ENCODE data around the gene LDLRAD3. TPM values are rescaled to one million over a fixed set of nuclear protein-coding genes. Genes with fewer than 3 reads are reported as not detected.

LDLRAD3 gene
- polyA plus RNA-seq, 1 of the 3 experiments (the other 2 are of a cell fraction), result 10.6 TPM

- Histone ChIP-seq H3K9ac (no peak overlapping the region), H3K4me1 (ENCODE audit: control insufficient read depth in 1 of 2, insufficient read depth in 2 of 2, low read depth in 1 of 2, low read length in 1 of 2) (peaks cover 0 to 3% of the 10 kb centered on the region in 2 experiments; a peak in 1 of 4 replicates), H4K20me1 (ENCODE audit: insufficient read depth) (no peaks in the 10 kb centered on the region), H3F3A (replicated peaks; ENCODE audit: insufficient read depth) (no peaks in the 10 kb centered on the region), H3K79me2 (ENCODE audit: insufficient read depth) (no peaks in the 10 kb centered on the region), H3K27ac (ENCODE audit: low read depth in 2 of 2, low read length in 1 of 2) (no peak overlapping the region), H3K9me2 (no peaks in the 10 kb centered on the region), H3K4me2 (no peak overlapping the region), H3K9me3 (no peaks in the 10 kb centered on the region), H3K36me3 (replicated peaks in 1 of 2; ENCODE audit: control insufficient read depth in 1 of 2, insufficient read depth in 2 of 2, low read length in 1 of 2) (peaks cover 0 to 19% of the 10 kb centered on the region in 2 experiments), H2AFZ (ENCODE audit: low read depth) (no peak overlapping the region), H3K27me3 (ENCODE audit: insufficient read depth) (no peaks in the 10 kb centered on the region), H3K4me3 (ENCODE audit: low read depth in 2 of 2, low read length in 1 of 2) (no peak overlapping the region)
- CTCF ChIA-PET, result interaction anchor here (0.6 kb wide), 1 partner anchor 458 kb away, joined by 3 read pairs; no protein-coding TSS in a partner anchor
- DNase-seq, result no peak
- TF ChIP-seq NFIC (IDR thresholded peaks at IDR 0.05; ENCODE audit: borderline replicate concordance) (no peak), EZH2phosphoT487 (IDR thresholded peaks at IDR 0.05; ENCODE audit: borderline replicate concordance, low read depth) (no peak), USF1 (IDR thresholded peaks at IDR 0.05; ENCODE audit: borderline replicate concordance, low read depth) (no peak), RAD21 (IDR thresholded peaks at IDR 0.05; ENCODE audit: low read length) (no peak), YY1 (IDR thresholded peaks at IDR 0.05; ENCODE audit: low read depth) (no peak), MAX (IDR thresholded peaks at IDR 0.05; ENCODE audit: low read depth) (no peak)
- 81% methylated on average over 9 of the region's 9 CpGs for WGBS (ENCODE audit: low lambda C conversion rate)
- POLR2A ChIA-PET, result no interaction called here
Observed at GRCh38 chr11:36110668-36111410, 167.0 kb downstream of the LDLRAD3 start.

- H4K20me1 ChIP-seq (ENCODE audit: insufficient read depth), result no peaks in the 10 kb centered on the region
- peaks cover 0 to 19% of the 10 kb centered on the region in 2 experiments for H3K36me3 ChIP-seq (replicated peaks in 1 of 2; ENCODE audit: control insufficient read depth in 1 of 2, insufficient read depth in 2 of 2, low read length in 1 of 2)
- CTCF ChIA-PET, result interaction anchor here (0.6 to 1.9 kb wide), 3 partner anchors 18 to 292 kb away, joined by 3 to 9 read pairs (median 4); no protein-coding TSS in a partner anchor
- DNase-seq, result no peak
- no peak overlapping the region for H2AFZ ChIP-seq (ENCODE audit: low read depth)
- TF ChIP-seq FOSL2 (IDR thresholded peaks at IDR 0.05; ENCODE audit: borderline replicate concordance, low read depth), result no peak
- no peak for TF ChIP-seq CTCF (IDR thresholded peaks at IDR 0.05)
- TF ChIP-seq RFX5 (IDR thresholded peaks at IDR 0.05; ENCODE audit: low read length), result no peak
- TF ChIP-seq PBX3 (IDR thresholded peaks at IDR 0.05), result no peak
- no peak for TF ChIP-seq RXRA (IDR thresholded peaks at IDR 0.05; ENCODE audit: borderline replicate concordance, low read depth)
- no peak for TF ChIP-seq IRF3 (IDR thresholded peaks at IDR 0.05; ENCODE audit: low read depth, low read length)
- TF ChIP-seq POLR2AphosphoS5 (IDR thresholded peaks at IDR 0.05; ENCODE audit: low read depth, low read length), result no peak
- no peak for TF ChIP-seq SIN3A (IDR thresholded peaks at IDR 0.05; ENCODE audit: borderline replicate concordance, low read depth, low read length)
- TF ChIP-seq MAX (IDR thresholded peaks at IDR 0.05; ENCODE audit: low read depth), result no peak
- no peak for TF ChIP-seq TCF12 (IDR thresholded peaks at IDR 0.05)
- no peak for TF ChIP-seq GATA2 (CRISPR knock-in tag; IDR thresholded peaks at IDR 0.05)
- TF ChIP-seq MEF2A (IDR thresholded peaks at IDR 0.05; ENCODE audit: borderline replicate concordance, low read depth), result no peak
- TF ChIP-seq TAF1 (IDR thresholded peaks at IDR 0.05; ENCODE audit: borderline replicate concordance, low read depth, low read length), result no peak
- peaks cover 0 to 3% of the 10 kb centered on the region in 2 experiments; a peak in 1 of 4 replicates for H3K4me1 ChIP-seq (ENCODE audit: control insufficient read depth in 1 of 2, insufficient read depth in 2 of 2, low read depth in 1 of 2, low read length in 1 of 2)
- H3K27me3 ChIP-seq (ENCODE audit: insufficient read depth), result no peaks in the 10 kb centered on the region
- H3K4me3 ChIP-seq (ENCODE audit: low read depth in 2 of 2, low read length in 1 of 2), result no peak overlapping the region
- H3K9me2 ChIP-seq, result no peaks in the 10 kb centered on the region
- H3K79me2 ChIP-seq (ENCODE audit: insufficient read depth), result no peaks in the 10 kb centered on the region
- POLR2A ChIA-PET, result no interaction called here
- no peak overlapping the region for H3K4me2 ChIP-seq
- WGBS (ENCODE audit: low lambda C conversion rate), result 95% methylated on average over 6 of the region's 7 CpGs
- H3K27ac ChIP-seq (ENCODE audit: low read depth in 2 of 2, low read length in 1 of 2), result no peak overlapping the region
- no peaks in the 10 kb centered on the region for H3K9me3 ChIP-seq
- H3K9ac ChIP-seq, result no peak overlapping the region
- H3F3A ChIP-seq (replicated peaks; ENCODE audit: insufficient read depth), result no peaks in the 10 kb centered on the region
Observed at GRCh38 chr11:36114095-36114494, 170.2 kb downstream of the LDLRAD3 start.

Data from SK-N-SH (cell line).